GM12872 (cell line): ENCODE results near the gene CAPZB.

Experiments used
- CTCF ChIP-seq: IDR thresholded peaks from 3 replicates; pipeline ENCODE4 v1.5.1; 2011; ENCODE audit warnings: low read depth, mild to moderate bottlenecking, low read length, moderate library complexity; ENCODE audit not compliant: insufficient read depth

Gene CAPZB

GRCh38 chr1:19462781-19463503 is 22.4 kb downstream of the CAPZB start:
- no peak for TF ChIP-seq CTCF

GRCh38 chr1:19461220-19461554 is 24.2 kb downstream of the CAPZB start:
- TF ChIP-seq CTCF = no peak

- TF ChIP-seq CTCF = no peak
Measured at GRCh38 chr1:19460535-19461219, 24.7 kb downstream of the CAPZB start.

- TF ChIP-seq CTCF = no peak
Measured at GRCh38 chr1:19458815-19459417, 26.4 kb downstream of the CAPZB start.

- TF ChIP-seq CTCF = no peak
Measured at GRCh38 chr1:19457607-19458006, 27.7 kb downstream of the CAPZB start.

GRCh38 chr1:19456968-19457441 is 28.3 kb downstream of the CAPZB start:
- no peak for TF ChIP-seq CTCF

- TF ChIP-seq CTCF = no peak
Measured at GRCh38 chr1:19455353-19455752, 30.0 kb downstream of the CAPZB start.
